K562 (cell line): ENCODE data around the gene UFC1. TPM values are rescaled to one million over a fixed set of nuclear protein-coding genes. Genes with fewer than 3 reads are reported as not detected.

Experiments
- CHD2 ChIP-seq: IDR thresholded peaks from 2 replicates; pipeline ENCODE4 v1.6.1; 2011; ENCODE audit warnings: low read depth, low read length
- ERF ChIP-seq: fragments of 450-650 bp; formaldehyde crosslinking; IDR thresholded peaks from 2 replicates; pipeline ENCODE4 v1.4.0; 2020; ENCODE audit warnings: mild to moderate bottlenecking, mixed read lengths
- EWSR1 ChIP-seq: fragments of 450-650 bp; IDR thresholded peaks from 2 replicates; pipeline ENCODE4 v1.6.1; 2018; ENCODE audit warnings: borderline replicate concordance, mild to moderate bottlenecking, low read depth, moderate library complexity; ENCODE audit not compliant: partially characterized antibody
- HDAC6 ChIP-seq: IDR thresholded peaks from 2 replicates; pipeline ENCODE4 v1.6.1; 2012; ENCODE audit warnings: low read depth, mild to moderate bottlenecking, control low read depth, inconsistent platforms, low read length, moderate library complexity
- HES1 ChIP-seq: fragments of 450-650 bp; IDR thresholded peaks from 2 replicates; pipeline ENCODE4 v1.6.1; 2016; ENCODE audit warnings: low read depth, mild to moderate bottlenecking, moderate library complexity
- ID3 ChIP-seq, 2 experiments: fragments of 250-450 bp in 1 of 2; fragments of 450-650 bp in 1 of 2; sonication (Bioruptor Pico) in 1 of 2; IDR thresholded peaks; 2 replicates each; pipeline versions ENCODE4 v1.6.1 to v1.8.0; 2016 to 2021; ENCODE audit warnings: mild to moderate bottlenecking in 2 of 2, moderate library complexity in 2 of 2, missing compliant biosample characterization in 1 of 2, missing genetic modification characterization in 1 of 2
- JUN ChIP-seq, 2 experiments: sonication (generic) in 1 of 2; formaldehyde crosslinking in 1 of 2; IDR thresholded peaks; 2 replicates each; pipeline versions ENCODE4 v1.6.1 to v1.8.0; 2012 to 2022; ENCODE audit warnings: borderline replicate concordance in 2 of 2, mild to moderate bottlenecking in 2 of 2, improper control_type of control experiment in 1 of 2, low read depth in 1 of 2, low read length in 1 of 2, missing genetic modification reagents in 1 of 2
- MCM5 ChIP-seq: fragments of 450-650 bp; IDR thresholded peaks from 2 replicates; pipeline ENCODE4 v1.6.1; 2016; ENCODE audit warnings: low read depth
- MED1 ChIP-seq: sonication (generic); formaldehyde crosslinking; IDR thresholded peaks from 2 replicates; pipeline ENCODE4 v1.8.1; 2023; ENCODE audit warnings: missing genetic modification reagents, borderline replicate concordance
- NFIC ChIP-seq: fragments of 450-650 bp; IDR thresholded peaks from 2 replicates; pipeline ENCODE4 v1.6.1; 2017; ENCODE audit warnings: mild to moderate bottlenecking, inconsistent platforms
- NUFIP1 ChIP-seq: fragments of 450-650 bp; IDR thresholded peaks from 2 replicates; pipeline ENCODE4 v1.6.1; 2018; ENCODE audit not compliant: partially characterized antibody
- RERE ChIP-seq: sonication (generic); formaldehyde crosslinking; IDR thresholded peaks from 2 replicates; pipeline ENCODE4 v1.8.0; 2023; ENCODE audit warnings: missing genetic modification reagents, mild to moderate bottlenecking, borderline replicate concordance
- STAT6 ChIP-seq: sonication (generic); formaldehyde crosslinking; IDR thresholded peaks from 2 replicates; pipeline ENCODE4 v1.8.1; 2023; ENCODE audit warnings: mild to moderate bottlenecking, missing genetic modification reagents
- ZFP36 ChIP-seq: fragments of 150-350 bp; IDR thresholded peaks from 2 replicates; pipeline ENCODE4 v1.6.1; 2018; ENCODE audit warnings: low read length, low read depth; ENCODE audit not compliant: partially characterized antibody
- ZNF512 ChIP-seq: IDR thresholded peaks from 2 replicates; pipeline ENCODE4 v1.6.1; 2016; ENCODE audit warnings: missing genetic modification characterization, missing compliant biosample characterization
- polyA plus RNA-seq, 8 experiments: library from polyadenylated mRNA; depleted of rRNA in 4 of 8; stranded (reverse) in 5 of 8; unstranded in 3 of 8; fragments of >200 nt; fragmentation: Nextera tagmentation in 2 of 8; fragmentation: Illumina TruSeq in 1 of 8; extraction: Ambion mirVana in 2 of 8; extraction: Trizol in 1 of 8; gene quantifications; 2 replicates each; pipeline versions ENCODE4 v1.2.1 to v1.2.3, GENCODE V29; 2011 to 2014; ENCODE audit warnings: inconsistent platforms in 1 of 8, missing spikeins in 1 of 8
- total RNA-seq, 7 experiments: library from RNA; depleted of rRNA in 6 of 7; stranded (reverse); fragments of >200 nt in 6 of 7; fragmentation: Illumina TruSeq in 2 of 7; extraction: Trizol in 2 of 7; gene quantifications; 2 replicates each; pipeline versions ENCODE4 v1.2.1 to v1.2.3, GENCODE V29; 2011 to 2021; ENCODE audit warnings: low replicate concordance in 1 of 7

UFC1 gene
- total and polyA plus RNA-seq, 9 of the 15 experiments (the other 6 are each of a cell fraction or from before 2014, with no cell fraction given) = 92.8 to 220 (median 161) TPM

GRCh38 chr1:161119092-161119903, 34.5 kb upstream of the UFC1 start (continued):
- TF ChIP-seq MCM5 = no peak
- no peak for TF ChIP-seq CHD2
- no peak for TF ChIP-seq ZNF512
- TF ChIP-seq ZFP36 = no peak
- TF ChIP-seq RERE = no peak
- TF ChIP-seq MED1 (CRISPR knock-in tag) = no peak
- no peak for TF ChIP-seq NUFIP1
- TF ChIP-seq HDAC6 = no peak
- TF ChIP-seq HES1 = no peak
- TF ChIP-seq JUN (IDR thresholded peaks at IDR 0.05; ENCODE audit: borderline replicate concordance, low read depth, low read length) = no peak
- TF ChIP-seq JUN (CRISPR knock-in tag; IDR thresholded peaks at IDR 0.05; ENCODE audit: borderline replicate concordance) = no peak
- no peak for TF ChIP-seq STAT6 (CRISPR knock-in tag)
- TF ChIP-seq NFIC = peak; percentile 87
- TF ChIP-seq ERF (CRISPR knock-in tag) = no peak
- TF ChIP-seq ID3 (CRISPR knock-in tag; IDR thresholded peaks at IDR 0.05) = no peak
- TF ChIP-seq ID3 (tag; IDR thresholded peaks at IDR 0.05) = no peak
- no peak for TF ChIP-seq EWSR1
